Glutamatergic neuron (in vitro differentiated cells): Measurements from ENCODE around the gene HEYL. TPM values are rescaled to one million over a fixed set of nuclear protein-coding genes. Genes with fewer than 3 reads are reported as not detected.

Source experiments
- DNase-seq: peaks from one replicate; pipeline ENCODE4 v3.0.0; 2022
- H3K27ac Mint-ChIP-seq: one replicate; pipeline ENCODE4 v1.8.0; 2020; ENCODE audit warnings: mild to moderate bottlenecking, mixed read lengths, inconsistent platforms; ENCODE audit not compliant: unreplicated experiment
- H3K27me3 Mint-ChIP-seq: one replicate; pipeline ENCODE4 v1.8.0; 2020; ENCODE audit warnings: mild to moderate bottlenecking, moderate library complexity, mixed read lengths, inconsistent platforms; ENCODE audit not compliant: unreplicated experiment
- H3K36me3 Mint-ChIP-seq: one replicate; pipeline ENCODE4 v1.8.0; 2020; ENCODE audit warnings: mild to moderate bottlenecking, mixed read lengths, inconsistent platforms; ENCODE audit not compliant: unreplicated experiment
- H3K4me1 Mint-ChIP-seq: one replicate; pipeline ENCODE4 v1.8.0; 2020; ENCODE audit warnings: mild to moderate bottlenecking, low read depth, mixed read lengths, inconsistent platforms; ENCODE audit not compliant: unreplicated experiment
- H3K4me3 Mint-ChIP-seq: one replicate; pipeline ENCODE4 v1.8.0; 2020; ENCODE audit warnings: mild to moderate bottlenecking, mixed read lengths, inconsistent platforms; ENCODE audit not compliant: unreplicated experiment
- H3K9me3 Mint-ChIP-seq: one replicate; pipeline ENCODE4 v1.8.0; 2020; ENCODE audit warnings: mild to moderate bottlenecking, moderate library complexity, mixed read lengths, inconsistent platforms; ENCODE audit not compliant: unreplicated experiment
- CTCF ChIP-seq: fragments of 200-600 bp; sonication (generic); IDR thresholded peaks from one replicate; pipeline ENCODE4 v1.5.0; 2021; ENCODE audit not compliant: partially characterized antibody, unreplicated experiment
- total RNA-seq: library from RNA; stranded (reverse); fragmentation: NEBNext Ultra II Directional; extraction: Animal tissue kit (Norgen Biotek cat#: 25700); gene quantifications from one replicate; pipeline ENCODE4 v1.2.1, GENCODE V29; 2021; ENCODE audit not compliant: unreplicated experiment

Gene HEYL
- total RNA-seq, 1 donor from 2014 or later: 9.0 TPM

GRCh38 chr1:39638965-39639304 is 508 bp downstream of the HEYL start:
- Mint-ChIP-seq H3K9me3 (peaks cover 6% of the 10 kb centered on the region), H3K4me1 (peaks cover 18% of the 10 kb centered on the region), H3K27ac (no peak overlapping the region), H3K27me3 (peaks cover 12% of the 10 kb centered on the region), H3K4me3 (peak overlapping the region; percentile 79), H3K36me3 (peaks cover 2% of the 10 kb centered on the region)
- TF ChIP-seq CTCF: no peak
- no peak for DNase-seq

- H3K4me3 Mint-ChIP-seq: peak overlapping the region; percentile 70
Observed at GRCh38 chr1:39637361-39637760, 2.1 kb downstream of the HEYL start.

GRCh38 chr1:39635871-39636210 is 3.6 kb downstream of the HEYL start:
- no peak for DNase-seq
- Mint-ChIP-seq H3K27ac (no peak overlapping the region), H3K9me3 (peaks cover 4% of the 10 kb centered on the region), H3K4me3 (peak overlapping the region; percentile 60), H3K4me1 (peaks cover 22% of the 10 kb centered on the region), H3K36me3 (no peaks in the 10 kb centered on the region), H3K27me3 (peaks cover 14% of the 10 kb centered on the region)
- TF ChIP-seq CTCF: no peak

More at GRCh38 chr1:39637361-39637760, 2.1 kb downstream of the HEYL start:
- H3K9me3 Mint-ChIP-seq: peaks cover 4% of the 10 kb centered on the region
- H3K4me1 Mint-ChIP-seq: peaks cover 22% of the 10 kb centered on the region
- no peak for DNase-seq
- H3K36me3 Mint-ChIP-seq: no peaks in the 10 kb centered on the region
- peaks cover 14% of the 10 kb centered on the region for H3K27me3 Mint-ChIP-seq
- no peak for TF ChIP-seq CTCF
- H3K27ac Mint-ChIP-seq: peak overlapping the region; percentile 68

- peak overlapping the region; percentile 36 for H3K27ac Mint-ChIP-seq
- H3K4me3 Mint-ChIP-seq: peak overlapping the region; percentile 60
- H3K9me3 Mint-ChIP-seq: peaks cover 4% of the 10 kb centered on the region
- no peak for DNase-seq
- no peak for TF ChIP-seq CTCF
- H3K27me3 Mint-ChIP-seq: peaks cover 18% of the 10 kb centered on the region
- H3K4me1 Mint-ChIP-seq: peaks cover 27% of the 10 kb centered on the region
- H3K36me3 Mint-ChIP-seq: peaks cover 3% of the 10 kb centered on the region
Observed at GRCh38 chr1:39635205-39635870, 4.1 kb downstream of the HEYL start.

- Mint-ChIP-seq H3K36me3 (peaks cover 8% of the 10 kb centered on the region), H3K9me3 (peaks cover 3% of the 10 kb centered on the region), H3K27me3 (peaks cover 18% of the 10 kb centered on the region), H3K4me3 (peak overlapping the region; percentile 47), H3K27ac (peak overlapping the region; percentile 78), H3K4me1 (peaks cover 29% of the 10 kb centered on the region)
- TF ChIP-seq CTCF: no peak
- no peak for DNase-seq
Observed at GRCh38 chr1:39633422-39633821, 6.0 kb downstream of the HEYL start.
